CD4-positive, alpha-beta T cell (primary cell): ENCODE data around the gene ADSL. TPM values are rescaled to one million over a fixed set of nuclear protein-coding genes. Genes with fewer than 3 reads are reported as not detected.

Source experiments
- ATAC-seq: fragments of 200-7000 bp; cut with Tn5 transposase; one replicate; pipeline ENCODE4 v1.10.0; 2022; ENCODE audit warnings: mild to moderate bottlenecking; ENCODE audit not compliant: poor library complexity
- CTCF ChIA-PET: fragments of 350-600 bp; sonication (Branson Sonifier 250); formaldehyde crosslinking; loops from one replicate; lab custom pipeline; 2021; ENCODE audit warnings: antibody characterized with exemption, inconsistent platforms; lab: Charles Lee
- POLR2A ChIA-PET: fragments of 350-600 bp; sonication (Branson Sonifier 250); formaldehyde crosslinking; loops from one replicate; lab custom pipeline; 2021; ENCODE audit warnings: antibody characterized with exemption, inconsistent platforms; lab: Charles Lee
- DNase-seq, 14 experiments: peaks; one replicate each; pipeline ENCODE4 v3.0.0-alpha.2; 2013 to 2020; ENCODE audit warnings: mixed read lengths in 2 of 14
- H3K27ac ChIP-seq, 2 donors: one replicate each; pipeline versions ENCODE4 v1.5.1 to v1.7.0; 2013; ENCODE audit warnings: low read length in 2 of 2, low read depth in 1 of 2, mild to moderate bottlenecking in 1 of 2
- H3K27me3 ChIP-seq, 2 experiments: 1 replicate in 1 of 2; 2 replicates in 1 of 2; pipeline versions ENCODE4 v1.6.1 to v1.7.0; 2013; ENCODE audit warnings: low read length in 2 of 2, control low read depth in 1 of 2, mild to moderate bottlenecking in 1 of 2, moderate library complexity in 1 of 2; ENCODE audit not compliant: insufficient read depth in 2 of 2, control insufficient read depth in 1 of 2
- H3K36me3 ChIP-seq: one replicate; pipeline ENCODE4 v1.6.1; 2013; ENCODE audit warnings: low read length, control low read depth; ENCODE audit not compliant: insufficient read depth
- H3K4me1 ChIP-seq: one replicate; pipeline ENCODE4 v1.6.1; 2013; ENCODE audit warnings: low read length, control low read depth; ENCODE audit not compliant: insufficient read depth
- H3K4me3 ChIP-seq: one replicate; pipeline ENCODE4 v1.5.1; 2013; ENCODE audit warnings: mild to moderate bottlenecking, low read length, moderate library complexity
- H3K9me3 ChIP-seq, 2 experiments: 1 replicate in 1 of 2; 2 replicates in 1 of 2; pipeline versions ENCODE4 v1.6.1 to v1.7.0; 2013; ENCODE audit warnings: low read length in 2 of 2, mild to moderate bottlenecking in 2 of 2, control low read depth in 1 of 2, moderate library complexity in 1 of 2; ENCODE audit not compliant: control insufficient read depth in 1 of 2, insufficient read depth in 1 of 2
- H3K27ac Mint-ChIP-seq: one replicate; pipeline ENCODE4 v1.8.0; 2020; ENCODE audit warnings: mixed read lengths
- H3K27me3 Mint-ChIP-seq: one replicate; pipeline ENCODE4 v1.8.0; 2021; ENCODE audit warnings: mixed read lengths
- H3K36me3 Mint-ChIP-seq: one replicate; pipeline ENCODE4 v1.8.0; 2021; ENCODE audit warnings: low read depth, mixed read lengths
- H3K4me1 Mint-ChIP-seq: one replicate; pipeline ENCODE4 v1.8.0; 2021; ENCODE audit warnings: low read depth, mixed read lengths
- H3K4me3 Mint-ChIP-seq: one replicate; pipeline ENCODE4 v1.8.0; 2020; ENCODE audit warnings: mild to moderate bottlenecking, mixed read lengths
- H3K9me3 Mint-ChIP-seq: one replicate; pipeline ENCODE4 v1.8.0; 2020; ENCODE audit warnings: mixed read lengths
- intact Hi-C, 2 experiments: fragments of 100-400 bp; cut with DNase I in 1 of 2; cut with micrococcal nuclease in 1 of 2; formaldehyde crosslinking; loops; one replicate each; pipeline versions ENCODE4 v1.15.1 to v1.9.0; 2023 to 2025; cut with DNase I, micrococcal nuclease
- total RNA-seq, 174 experiments: library from RNA in 2 of 174; stranded (reverse) in 2 of 174; gene quantifications; one replicate each; pipeline ENCODE4 v1.2.3 and lab custom pipeline; 2021 to 2026
- TF ChIP-seq, protein P1 (sequence below): fragments of 200-600 bp; IDR thresholded peaks from one replicate; pipeline ENCODE4 v1.8.0; 2022; ENCODE audit warnings: antibody characterized with exemption, mild to moderate bottlenecking

Gene ADSL
- total RNA-seq, 2 experiments from 2014 or later = 62.9 to 75.3 TPM

DNA sequence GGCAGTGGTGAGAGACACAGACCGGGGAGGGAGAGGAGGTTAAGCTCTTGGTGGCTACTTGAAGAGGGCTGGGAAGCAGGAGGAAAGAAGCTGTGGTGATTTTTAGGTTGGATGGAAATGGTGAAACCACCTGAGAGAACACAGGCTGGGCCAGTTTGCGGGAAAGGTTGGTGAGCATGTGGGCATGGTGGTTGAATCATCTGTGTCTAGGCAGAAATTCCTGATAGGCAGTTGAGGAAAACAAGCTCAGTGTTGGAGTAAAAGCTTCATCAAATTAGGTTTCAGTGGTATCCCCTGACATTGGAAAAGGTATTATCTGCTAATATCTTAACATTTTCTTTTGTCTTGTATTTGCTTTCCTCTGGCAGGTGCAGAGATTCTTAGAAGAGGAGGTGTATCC is 19.8 kb downstream of the ADSL start:
- no peak overlapping the region for H3K4me3 Mint-ChIP-seq
- POLR2A ChIA-PET = interaction anchor here (1.1 kb wide), 1 partner anchor 22 kb away, joined by 3 read pairs; no protein-coding TSS in a partner anchor
- DNase-seq = no peak
- CTCF ChIA-PET = interaction anchor here (0.7 to 0.9 kb wide), 2 partner anchors 18 to 33 kb away, joined by 3 read pairs; no protein-coding TSS in a partner anchor
- intact Hi-C loops = loop anchor here in 1 of 2 experiments (5.0 kb wide), 1 partner anchor 271 kb away; the partner anchor contains the start of gene MRTFA
- Histone ChIP-seq H3K36me3 (peaks cover 71% of the 10 kb centered on the region), H3K27me3 (no peaks in the 10 kb centered on the region), H3K27ac (no peak overlapping the region), H3K4me1 (peaks cover 8% of the 10 kb centered on the region), H3K9me3 (no peaks in the 10 kb centered on the region), H3K4me3 (no peak overlapping the region)
- H3K27ac Mint-ChIP-seq = peak overlapping the region; percentile 40
- no peak for ATAC-seq
- H3K27me3 Mint-ChIP-seq = no peaks in the 10 kb centered on the region
- H3K4me1 Mint-ChIP-seq = peaks cover 1% of the 10 kb centered on the region
- TF ChIP-seq, protein P1, sequence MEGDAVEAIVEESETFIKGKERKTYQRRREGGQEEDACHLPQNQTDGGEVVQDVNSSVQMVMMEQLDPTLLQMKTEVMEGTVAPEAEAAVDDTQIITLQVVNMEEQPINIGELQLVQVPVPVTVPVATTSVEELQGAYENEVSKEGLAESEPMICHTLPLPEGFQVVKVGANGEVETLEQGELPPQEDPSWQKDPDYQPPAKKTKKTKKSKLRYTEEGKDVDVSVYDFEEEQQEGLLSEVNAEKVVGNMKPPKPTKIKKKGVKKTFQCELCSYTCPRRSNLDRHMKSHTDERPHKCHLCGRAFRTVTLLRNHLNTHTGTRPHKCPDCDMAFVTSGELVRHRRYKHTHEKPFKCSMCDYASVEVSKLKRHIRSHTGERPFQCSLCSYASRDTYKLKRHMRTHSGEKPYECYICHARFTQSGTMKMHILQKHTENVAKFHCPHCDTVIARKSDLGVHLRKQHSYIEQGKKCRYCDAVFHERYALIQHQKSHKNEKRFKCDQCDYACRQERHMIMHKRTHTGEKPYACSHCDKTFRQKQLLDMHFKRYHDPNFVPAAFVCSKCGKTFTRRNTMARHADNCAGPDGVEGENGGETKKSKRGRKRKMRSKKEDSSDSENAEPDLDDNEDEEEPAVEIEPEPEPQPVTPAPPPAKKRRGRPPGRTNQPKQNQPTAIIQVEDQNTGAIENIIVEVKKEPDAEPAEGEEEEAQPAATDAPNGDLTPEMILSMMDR = no peak
- peaks cover 82% of the 10 kb centered on the region for H3K36me3 Mint-ChIP-seq
- no peaks in the 10 kb centered on the region for H3K9me3 Mint-ChIP-seq

GRCh38 chr22:40367342-40367741 is 21.0 kb downstream of the ADSL start:
- no peak for ATAC-seq
- Histone ChIP-seq H3K4me1 (peaks cover 14% of the 10 kb centered on the region), H3K9me3 (no peaks in the 10 kb centered on the region), H3K4me3 (no peak overlapping the region), H3K27me3 (no peaks in the 10 kb centered on the region), H3K27ac (no peak overlapping the region), H3K36me3 (peaks cover 58% of the 10 kb centered on the region)
- Mint-ChIP-seq H3K9me3 (no peaks in the 10 kb centered on the region), H3K36me3 (peaks cover 74% of the 10 kb centered on the region), H3K4me3 (no peak overlapping the region), H3K27me3 (no peaks in the 10 kb centered on the region), H3K27ac (no peak overlapping the region), H3K4me1 (peaks cover 8% of the 10 kb centered on the region)
- TF ChIP-seq, protein P1 = no peak
- ChIA-PET CTCF (no interaction called here), POLR2A (no interaction called here)
- no peak for DNase-seq
- intact Hi-C loops = loop anchor here in 1 of 2 experiments (5.0 kb wide), 1 partner anchor 270 kb away; the partner anchor contains the start of gene MRTFA

DNA sequence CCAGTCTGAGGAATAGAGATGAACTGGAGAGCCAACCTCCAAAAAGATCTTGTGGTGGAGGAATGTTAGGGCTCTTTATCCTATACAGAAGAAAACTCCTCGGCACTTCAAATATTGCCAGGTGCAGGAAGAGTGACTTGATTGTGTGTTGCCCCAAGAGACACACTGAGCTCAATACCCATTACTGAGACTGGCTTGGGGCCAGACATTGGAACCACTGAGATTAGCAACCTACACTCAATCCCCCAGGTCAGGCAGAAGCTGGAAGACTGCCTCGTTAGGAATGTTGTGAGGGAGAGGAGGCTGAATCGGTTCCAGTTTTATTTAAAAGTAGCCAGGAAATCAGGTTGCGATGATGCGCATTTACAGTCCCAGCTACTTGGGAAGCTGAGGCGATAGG is 21.7 kb downstream of the ADSL start:
- Histone ChIP-seq H3K27me3 (no peaks in the 10 kb centered on the region), H3K4me3 (no peak overlapping the region), H3K36me3 (peaks cover 55% of the 10 kb centered on the region), H3K9me3 (no peaks in the 10 kb centered on the region), H3K4me1 (peaks cover 14% of the 10 kb centered on the region), H3K27ac (no peak overlapping the region)
- no peak for ATAC-seq
- DNase-seq = no peak
- Mint-ChIP-seq H3K4me1 (peaks cover 14% of the 10 kb centered on the region), H3K27me3 (no peaks in the 10 kb centered on the region), H3K4me3 (peak overlapping the region; percentile 13), H3K9me3 (no peaks in the 10 kb centered on the region), H3K27ac (peak overlapping the region; percentile 39), H3K36me3 (peaks cover 67% of the 10 kb centered on the region)
- TF ChIP-seq, protein P1 = no peak
- intact Hi-C loops = loop anchor here in 1 of 2 experiments (5.0 kb wide), 1 partner anchor 269 kb away; the partner anchor contains the start of gene MRTFA
- POLR2A ChIA-PET = no interaction called here
- CTCF ChIA-PET = no interaction called here
